GM21447 (cell line): ENCODE measurements around the gene ZDHHC8.

ENCODE experiments used
- ATAC-seq: cut with Tn5 transposase; IDR thresholded peaks from one replicate; pipeline ENCODE4 v1.9.1; 2021; ENCODE audit not compliant: unreplicated experiment

ZDHHC8 gene

DNA sequence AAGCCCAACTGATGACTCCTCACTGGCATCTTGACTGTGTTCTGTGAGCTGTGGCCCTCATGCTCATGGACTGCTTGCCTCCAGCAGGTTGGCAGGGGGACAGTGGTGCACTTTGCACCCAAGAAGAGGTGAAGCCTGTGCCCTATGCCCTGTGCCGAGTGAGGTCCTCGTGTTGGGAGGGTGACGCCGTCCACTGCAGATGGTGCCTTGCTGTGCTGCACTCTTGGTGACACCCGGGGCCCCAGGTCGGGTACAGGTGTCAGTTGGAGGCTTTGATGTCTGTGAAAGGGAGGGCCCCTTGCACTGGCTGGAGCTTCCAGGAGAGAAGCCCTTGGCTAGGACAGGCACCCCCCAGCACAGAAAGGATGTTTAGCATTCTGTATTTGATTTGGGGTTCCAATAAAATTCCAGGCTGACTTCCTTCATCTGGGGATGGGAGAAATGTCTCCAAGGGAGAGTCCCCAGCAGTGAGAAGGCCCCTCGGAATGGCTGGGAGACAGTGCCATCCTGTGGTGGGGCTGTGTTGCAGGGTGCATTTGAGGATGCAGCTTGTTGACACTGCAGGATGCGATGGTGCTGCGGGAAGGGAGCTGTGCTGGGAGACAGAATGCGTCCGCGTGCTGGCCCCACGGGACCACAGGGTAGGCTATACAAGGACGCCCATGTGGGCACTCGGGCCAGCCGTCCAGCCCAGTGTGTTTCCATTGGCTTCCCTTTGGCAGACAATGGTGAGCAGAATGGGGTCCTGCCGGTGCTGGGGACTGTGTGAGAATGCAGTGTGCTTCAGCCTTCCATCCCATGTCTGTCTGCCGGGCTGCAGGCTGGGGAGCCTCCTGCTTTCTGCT, 2.5 kb upstream of the ZDHHC8 start:
- ATAC-seq: no peak

DNA sequence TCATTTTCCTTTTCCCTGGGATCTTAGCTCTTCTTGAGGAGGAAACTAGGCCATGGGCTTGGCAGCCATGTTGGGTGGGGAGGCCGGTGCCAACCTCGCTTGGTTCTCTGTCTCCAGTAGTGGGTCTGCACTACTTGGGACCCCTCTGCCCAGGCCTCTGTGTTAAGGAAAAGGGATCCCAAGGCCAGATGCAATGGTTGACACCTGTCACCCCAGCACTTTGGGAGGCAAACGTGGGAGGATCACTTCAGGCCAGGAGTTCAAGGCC, 1.9 kb upstream of the ZDHHC8 start:
- no peak for ATAC-seq

DNA sequence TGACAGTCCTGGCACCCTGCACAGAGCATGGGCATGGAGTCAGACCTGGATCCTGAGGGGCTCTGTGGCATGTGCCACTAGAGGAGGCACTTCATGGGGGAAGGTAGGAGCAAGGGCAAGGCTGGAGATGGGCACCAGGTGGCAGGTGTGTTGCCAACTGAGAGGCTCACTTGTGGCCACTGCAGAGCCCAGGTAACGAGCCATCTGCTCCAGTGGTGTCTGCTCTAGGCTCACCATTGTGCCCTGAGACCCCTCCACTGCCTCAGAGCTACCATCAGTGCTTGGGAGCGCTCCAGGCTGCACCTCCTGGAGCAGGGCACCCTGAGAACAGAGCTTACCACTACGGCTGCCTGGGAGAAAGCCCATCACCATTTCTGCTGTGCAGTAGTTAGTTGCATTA, 1.3 kb upstream of the ZDHHC8 start:
- no peak for ATAC-seq

DNA sequence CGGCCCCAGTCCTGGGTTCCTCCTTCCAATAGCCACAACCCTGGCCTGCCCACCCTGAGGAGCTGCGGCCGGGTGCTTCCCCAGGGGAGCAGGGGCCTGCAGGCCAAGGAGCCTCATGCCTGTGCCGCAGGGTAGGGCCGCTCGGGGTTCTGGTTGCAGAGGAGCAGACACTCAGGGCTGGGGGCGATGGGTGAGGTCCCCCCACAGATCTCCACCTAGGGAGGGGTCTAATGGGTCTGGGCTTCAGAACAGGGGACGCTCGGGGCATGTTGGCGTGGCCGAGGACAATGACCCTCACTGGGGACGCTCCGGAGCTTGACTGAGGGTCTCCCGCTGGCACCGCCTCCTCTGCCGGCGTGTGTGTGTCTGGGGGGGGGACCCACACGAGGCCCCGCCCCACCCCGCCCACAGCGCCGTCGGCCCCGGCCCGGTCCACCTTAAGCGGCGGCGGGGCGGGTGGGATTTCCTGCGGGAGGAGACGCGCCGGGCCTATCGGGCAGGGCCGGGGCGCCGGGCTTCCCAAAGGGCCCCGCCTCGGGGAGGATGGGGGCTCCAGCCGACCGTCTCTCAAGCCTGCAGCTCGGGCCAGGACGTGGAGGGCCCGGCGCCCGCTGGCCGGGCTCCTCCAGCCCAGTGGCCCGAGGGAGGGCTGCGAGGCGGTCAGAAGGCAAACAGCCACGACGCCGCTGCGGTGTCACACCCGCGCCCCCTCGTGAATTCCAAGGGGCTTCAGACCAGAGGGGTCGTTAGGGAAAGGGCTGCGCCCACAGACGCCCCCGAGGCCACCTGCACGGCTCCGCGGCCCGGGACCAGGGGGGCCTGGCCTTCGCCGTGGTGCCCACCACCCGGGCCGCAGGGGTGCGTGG, 640 bp upstream of the ZDHHC8 start:
- ATAC-seq: peak; percentile 45

DNA sequence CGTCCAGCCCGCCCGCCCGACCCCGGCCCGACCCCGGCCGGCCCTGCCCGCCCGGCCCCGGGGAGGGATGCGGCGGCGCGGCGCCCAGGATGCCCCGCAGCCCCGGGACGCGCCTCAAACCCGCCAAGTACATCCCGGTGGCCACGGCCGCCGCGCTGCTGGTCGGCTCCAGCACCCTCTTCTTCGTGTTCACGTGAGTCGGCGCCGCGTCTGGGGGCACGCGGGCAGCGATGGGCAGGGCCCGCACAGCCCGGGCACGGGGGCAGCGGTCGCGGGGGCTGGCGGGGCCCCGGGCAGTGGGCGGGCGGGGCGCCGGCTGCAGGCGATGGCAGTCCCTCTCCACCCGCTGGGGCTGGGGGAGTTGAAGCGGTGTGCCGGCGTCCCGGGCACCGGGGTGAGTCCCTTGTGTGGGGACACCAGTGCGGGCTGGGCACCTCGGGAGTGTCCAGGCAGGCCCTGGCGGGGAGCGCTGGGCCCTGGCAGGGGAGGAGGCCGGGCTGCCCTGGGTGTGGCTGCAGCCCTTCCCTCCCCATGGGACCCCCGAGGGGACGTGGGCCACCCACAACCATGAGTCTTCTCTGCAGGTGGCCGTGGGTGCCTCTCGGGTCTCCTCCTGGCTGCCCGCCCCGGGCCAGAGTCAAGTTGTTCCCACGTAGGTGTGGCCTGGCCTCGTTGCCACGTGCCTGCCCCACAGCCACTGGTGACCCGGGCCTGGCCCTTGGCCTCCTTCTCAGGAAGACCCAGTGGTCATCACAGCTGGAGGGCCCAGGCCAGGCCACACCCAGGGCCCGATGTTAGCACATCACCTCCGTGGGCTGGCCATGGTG, 468 bp downstream of the ZDHHC8 start:
- ATAC-seq: no peak

DNA sequence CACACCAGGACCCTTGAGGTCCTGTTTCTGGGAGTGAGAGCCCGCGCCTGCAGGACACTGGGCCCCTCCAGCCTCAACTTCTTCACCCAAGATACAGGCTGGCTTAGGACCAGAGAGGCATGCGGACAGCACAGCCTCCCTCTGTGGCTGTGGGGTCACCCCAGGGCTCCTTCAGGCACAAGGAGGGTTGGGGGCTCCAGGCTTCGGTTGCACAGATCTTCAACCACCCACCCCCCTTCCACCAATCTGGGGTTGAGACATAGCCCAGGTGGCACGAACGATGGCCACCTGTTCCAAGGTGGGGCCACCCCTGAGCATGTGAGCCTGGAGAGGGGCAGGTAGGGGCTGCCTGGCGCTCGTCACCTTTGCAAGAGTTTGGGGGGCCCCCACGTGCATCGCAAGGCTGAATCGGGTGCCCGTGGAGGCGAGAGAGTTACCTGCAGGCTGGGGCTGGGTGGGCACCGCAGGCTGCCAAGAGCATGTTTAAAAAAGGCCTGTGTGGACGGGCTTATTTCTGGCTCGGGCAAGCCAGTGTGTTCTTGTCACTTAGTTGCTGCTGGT, 1.2 kb downstream of the ZDHHC8 start:
- ATAC-seq: no peak

DNA sequence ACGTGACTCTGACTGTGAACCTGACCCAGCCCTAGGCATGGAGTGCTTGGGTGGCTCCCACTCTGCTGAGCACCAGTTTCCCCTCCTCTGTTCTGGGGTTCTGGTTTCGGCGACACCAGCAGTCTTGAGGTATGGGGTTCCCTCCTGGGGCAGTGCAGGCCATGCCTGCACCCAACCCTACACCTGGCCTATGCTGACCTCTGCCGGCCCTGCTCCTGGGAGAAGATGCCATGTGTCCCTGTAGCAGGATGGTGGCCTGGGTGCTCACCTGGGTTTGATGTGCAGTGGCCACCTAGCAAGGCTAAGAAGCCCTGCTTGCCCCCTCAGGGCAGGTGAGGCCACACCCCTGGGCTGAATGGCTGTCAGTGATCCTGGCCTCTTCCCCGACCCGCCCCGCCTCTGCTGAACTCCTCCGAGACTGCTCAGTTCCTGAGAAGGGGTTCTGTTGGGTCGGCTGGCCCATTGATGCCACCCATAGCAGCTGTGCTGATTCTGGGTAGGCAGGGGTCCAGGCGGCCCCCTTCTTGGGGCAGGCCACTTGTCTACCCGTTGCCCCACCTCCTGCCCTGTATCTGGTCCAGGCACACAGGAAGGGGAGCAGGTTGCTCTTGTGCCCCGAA, 2.4 kb downstream of the ZDHHC8 start:
- ATAC-seq: no peak

DNA sequence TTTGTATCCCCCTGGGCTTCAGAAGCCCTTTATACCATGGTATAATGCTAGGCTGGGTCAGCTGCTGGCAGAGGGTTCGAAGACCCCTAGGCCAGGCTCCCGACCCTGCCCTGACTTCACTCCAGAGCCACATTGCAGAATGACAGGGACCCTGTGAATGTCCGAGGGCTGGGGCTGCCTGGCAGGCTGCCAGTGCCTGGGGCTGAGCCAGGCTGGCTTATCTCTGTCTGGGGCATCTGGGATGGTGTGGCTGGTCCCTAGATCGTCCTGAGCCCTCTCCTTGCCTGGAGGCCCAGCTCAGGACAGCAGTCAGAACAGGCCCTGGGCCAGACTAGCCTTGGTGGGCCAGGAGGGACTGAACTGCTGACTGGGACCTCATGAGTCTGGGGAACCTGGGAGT, 3.7 kb downstream of the ZDHHC8 start:
- ATAC-seq: no peak

DNA sequence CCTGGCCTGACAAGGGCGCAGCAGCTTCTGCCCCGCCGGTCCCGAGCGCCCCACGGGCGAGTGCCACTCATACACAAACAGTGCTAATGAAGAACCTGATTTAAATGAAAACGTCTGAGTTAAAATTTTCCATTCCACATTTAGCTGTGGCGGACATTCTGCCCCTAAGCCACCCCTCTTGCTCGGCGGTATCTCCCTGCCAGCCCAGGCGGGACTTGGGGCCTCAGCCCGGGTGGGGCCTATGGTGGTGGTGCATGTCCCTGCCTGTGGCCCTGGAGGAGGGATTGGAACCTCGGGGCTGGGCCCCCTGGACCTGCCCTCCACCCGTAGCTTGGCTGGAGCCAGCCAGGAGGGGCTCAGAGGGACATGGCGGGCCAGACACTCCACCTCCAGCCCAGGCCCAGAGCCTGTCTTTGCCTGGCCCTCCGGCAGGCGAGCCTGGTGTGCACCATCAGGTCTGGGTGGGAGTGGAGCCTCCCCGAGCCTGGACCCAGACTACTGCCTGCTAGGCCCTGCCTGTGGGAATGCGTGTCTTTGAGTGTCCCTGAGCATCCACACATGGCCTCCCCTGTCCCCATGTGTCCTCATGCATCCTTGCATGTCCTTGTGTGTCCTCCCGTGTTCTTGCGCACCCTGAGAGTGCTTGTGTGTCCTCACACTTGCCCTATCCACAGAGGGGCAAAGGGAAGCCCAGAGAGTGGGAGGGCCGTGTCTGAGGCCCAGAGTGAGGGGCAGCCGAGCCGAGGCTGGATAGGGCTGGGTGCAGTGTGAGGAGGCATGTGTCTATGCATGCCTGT, 4.4 kb downstream of the ZDHHC8 start:
- ATAC-seq: no peak

DNA sequence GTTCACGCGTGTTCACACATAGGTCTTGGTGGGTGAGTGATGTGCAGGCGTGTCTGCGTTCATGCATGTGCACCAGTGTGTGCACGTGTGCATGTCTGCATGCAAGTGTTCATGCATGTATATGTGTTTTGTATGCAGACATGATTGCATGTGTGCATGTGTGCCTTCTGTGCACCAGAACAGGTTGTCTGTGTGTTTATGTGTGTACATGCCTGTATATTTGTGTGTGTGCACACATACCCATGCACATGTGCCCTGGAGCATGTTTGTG, 4.9 kb downstream of the ZDHHC8 start:
- no peak for ATAC-seq

DNA sequence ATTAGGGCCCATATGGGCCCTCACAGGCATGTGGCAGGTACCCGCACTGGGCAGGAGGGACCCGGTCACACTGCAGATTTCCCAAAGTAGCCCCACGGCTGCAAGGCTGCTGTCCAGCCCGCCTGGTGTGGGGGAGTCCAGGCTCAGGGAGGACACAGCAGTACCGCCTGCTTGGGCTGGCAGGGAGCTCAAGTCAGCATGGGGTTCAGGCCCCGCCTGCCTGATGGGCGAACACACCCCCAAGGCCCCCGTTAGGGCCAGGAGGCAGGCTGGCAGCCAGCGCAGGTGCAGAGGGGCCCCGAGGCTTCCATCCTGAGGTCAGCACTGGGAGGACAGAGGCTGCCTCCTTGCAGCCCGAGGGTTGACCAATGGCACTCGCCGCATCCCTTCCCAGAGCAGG, 5.5 kb downstream of the ZDHHC8 start:
- ATAC-seq: no peak

DNA sequence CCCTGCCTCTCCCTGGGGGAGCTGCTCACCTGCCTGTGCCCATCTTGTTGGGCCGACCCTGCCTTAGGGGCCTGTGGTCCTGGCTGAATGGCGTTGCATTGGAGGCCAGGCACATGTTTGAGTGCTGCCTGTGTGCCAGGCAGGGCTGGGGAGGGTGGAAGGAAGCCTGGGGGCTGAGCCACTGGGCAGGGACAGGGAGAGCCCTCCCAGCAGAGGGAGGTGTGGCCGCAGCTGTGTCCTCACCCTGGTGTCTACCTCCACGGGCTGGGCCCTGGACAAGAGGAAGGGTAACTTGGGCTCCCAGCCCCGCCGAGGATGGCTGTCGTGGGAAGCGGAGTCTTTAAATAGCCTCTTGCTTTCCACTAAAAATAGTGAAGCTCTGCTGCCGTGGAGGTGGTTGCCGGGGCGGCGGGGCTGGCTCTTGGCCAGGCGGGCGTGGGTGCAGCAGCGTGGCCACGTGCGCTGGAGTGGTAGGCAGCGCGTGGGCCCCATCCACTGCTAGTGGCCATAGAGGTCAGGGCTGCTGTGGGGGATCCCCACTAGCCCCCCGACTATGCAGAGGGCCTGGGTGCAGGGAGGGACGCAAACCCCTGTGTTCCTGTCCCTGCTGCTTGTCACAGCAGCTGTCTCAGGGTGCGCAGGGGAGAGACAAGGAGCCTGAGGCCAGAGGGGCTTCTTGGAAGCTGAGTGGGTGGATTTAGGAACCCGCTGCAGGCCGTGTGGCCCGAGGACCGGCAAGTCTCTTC, 6.2 kb downstream of the ZDHHC8 start:
- no peak for ATAC-seq

DNA sequence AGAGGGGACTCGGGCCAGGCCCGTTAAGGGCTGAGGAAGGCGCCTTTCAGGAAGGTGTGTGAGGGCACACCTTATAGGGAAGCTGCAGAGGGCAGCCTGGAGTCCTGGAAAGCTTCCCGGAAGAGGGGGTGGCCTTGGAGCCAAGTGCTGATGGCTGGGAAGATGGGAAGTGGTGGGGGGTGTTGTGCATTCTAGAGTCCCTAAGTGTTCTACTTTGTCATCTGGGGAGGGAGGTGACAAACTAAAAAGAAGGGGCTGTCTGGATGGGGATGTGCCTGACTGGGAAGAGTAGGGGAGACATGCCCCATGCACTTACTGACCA, 6.8 kb downstream of the ZDHHC8 start:
- ATAC-seq: no peak

DNA sequence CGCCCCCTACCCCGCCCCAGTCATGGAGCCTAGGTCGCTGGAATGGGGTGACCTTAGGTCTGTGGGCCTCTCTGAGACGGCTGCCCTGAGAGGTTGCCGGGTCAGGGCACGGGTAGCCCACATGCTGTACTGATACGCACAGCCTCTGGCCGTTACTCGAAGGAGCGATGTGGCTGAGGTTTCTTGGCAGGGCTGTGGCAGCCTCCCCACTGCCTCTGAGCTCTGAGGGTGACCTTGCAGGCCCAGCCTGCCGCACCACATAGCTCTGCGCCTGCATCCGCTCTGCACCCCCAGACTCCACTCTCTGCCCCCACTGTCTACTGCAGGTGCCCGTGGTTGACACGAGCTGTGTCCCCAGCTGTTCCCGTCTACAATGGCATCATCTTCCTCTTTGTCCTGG, 7.3 kb downstream of the ZDHHC8 start:
- ATAC-seq: no peak

DNA sequence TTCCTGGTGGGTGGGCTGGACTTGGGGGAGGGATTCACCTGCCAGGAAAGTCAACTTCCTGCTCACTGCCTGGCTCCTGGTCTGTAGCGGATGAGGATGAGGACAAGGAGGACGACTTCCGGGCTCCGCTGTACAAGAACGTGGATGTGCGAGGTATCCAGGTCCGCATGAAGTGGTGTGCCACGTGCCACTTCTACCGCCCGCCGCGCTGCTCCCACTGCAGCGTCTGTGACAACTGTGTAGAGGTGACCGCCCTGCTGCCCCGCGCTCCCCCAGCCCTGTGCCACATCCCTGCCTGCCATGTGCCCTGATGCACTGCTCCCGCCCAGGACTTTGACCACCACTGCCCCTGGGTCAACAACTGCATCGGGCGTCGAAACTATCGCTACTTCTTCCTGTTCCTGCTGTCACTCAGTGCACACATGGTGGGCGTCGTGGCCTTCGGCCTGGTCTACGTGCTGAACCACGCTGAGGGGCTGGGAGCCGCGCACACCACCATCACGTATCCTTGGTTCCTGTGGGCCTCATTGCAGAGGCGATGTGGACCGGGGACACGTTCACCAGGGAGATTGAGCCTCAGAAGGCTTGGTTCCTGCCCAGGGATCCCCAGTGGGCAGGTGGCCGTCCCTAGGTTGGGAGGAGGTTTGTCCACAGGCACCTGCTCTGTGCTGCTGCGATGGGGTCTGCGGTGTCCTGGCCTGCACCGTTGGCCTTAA, 7.9 kb downstream of the ZDHHC8 start:
- no peak for ATAC-seq

DNA sequence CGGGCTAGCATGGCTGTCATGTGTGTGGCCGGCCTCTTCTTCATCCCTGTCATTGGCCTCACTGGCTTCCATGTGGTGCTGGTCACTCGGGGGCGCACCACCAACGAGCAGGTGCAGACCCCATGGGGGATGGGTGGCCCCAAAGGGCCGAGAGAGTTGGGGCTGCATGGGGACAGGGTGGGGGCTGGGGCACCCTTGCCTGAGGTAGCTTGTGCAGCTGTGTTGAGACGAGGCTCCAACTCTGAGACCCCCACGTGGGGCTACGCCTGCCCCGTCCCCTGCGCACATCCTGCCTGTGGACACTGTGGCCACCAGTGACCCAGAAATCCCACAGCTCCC, 8.5 kb downstream of the ZDHHC8 start:
- ATAC-seq: no peak

DNA sequence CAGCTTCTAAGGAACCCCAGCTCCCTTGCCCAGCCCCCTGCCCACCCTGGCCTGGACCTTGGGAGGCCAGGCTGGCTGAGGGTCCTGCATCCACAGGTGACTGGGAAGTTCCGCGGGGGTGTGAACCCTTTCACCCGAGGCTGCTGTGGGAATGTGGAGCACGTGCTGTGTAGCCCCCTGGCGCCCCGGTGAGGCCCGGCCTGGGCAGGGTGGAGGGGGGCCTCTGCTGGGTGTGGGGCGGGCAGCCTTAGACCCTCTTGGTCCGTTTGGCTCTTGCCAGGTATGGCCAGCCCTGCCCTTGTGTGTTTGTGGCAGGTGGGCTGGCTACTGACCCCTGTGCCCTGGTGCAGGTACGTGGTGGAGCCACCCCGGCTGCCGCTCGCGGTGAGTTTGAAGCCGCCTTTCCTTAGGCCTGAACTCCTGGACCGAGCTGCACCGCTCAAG, 8.9 kb downstream of the ZDHHC8 start:
- ATAC-seq: no peak

DNA sequence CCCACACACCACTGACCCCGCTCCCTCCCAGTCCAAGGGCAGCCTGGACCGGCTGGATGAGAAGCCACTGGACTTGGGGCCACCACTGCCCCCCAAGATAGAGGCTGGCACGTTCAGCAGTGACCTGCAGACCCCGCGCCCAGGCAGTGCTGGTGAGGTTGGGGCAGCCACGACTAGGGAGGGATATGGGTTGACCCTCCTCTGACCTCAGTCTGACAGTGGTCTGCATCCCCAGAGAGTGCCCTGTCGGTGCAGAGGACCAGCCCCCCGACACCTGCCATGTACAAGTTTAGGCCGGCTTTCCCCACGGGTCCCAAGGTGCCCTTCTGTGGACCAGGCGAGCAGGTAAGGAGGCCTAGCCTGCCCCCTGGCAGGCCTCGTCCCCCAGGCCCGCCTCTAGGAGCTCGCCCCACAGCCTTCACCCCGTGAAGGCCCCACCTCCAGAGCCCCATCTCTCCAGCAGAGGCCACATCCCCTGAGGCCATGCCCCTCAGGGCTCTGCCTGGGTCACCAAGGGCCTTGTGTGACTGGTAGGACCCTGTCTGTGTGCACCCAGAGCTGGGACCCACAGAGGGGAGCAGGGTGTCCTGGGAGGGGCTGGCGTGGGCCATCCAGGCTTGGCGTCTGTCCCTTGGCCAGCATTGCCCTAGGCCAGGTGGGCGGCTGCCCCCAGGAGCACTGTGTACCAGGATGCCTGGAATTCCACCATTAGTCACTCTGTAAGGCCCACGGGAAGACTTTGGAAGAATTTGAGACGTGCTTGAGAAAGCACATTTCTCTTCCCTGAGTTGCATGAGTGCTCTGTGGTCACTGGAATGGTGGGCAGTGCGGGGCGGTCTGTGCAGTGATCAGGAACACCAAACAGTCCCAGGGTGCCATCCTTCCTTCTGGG, 9.8 kb downstream of the ZDHHC8 start:
- ATAC-seq: no peak
